H1 (cell line): ENCODE measurements around the gene AAK1. TPM values are rescaled to one million over a fixed set of nuclear protein-coding genes. Genes with fewer than 3 reads are reported as not detected.

Experiments used
- CEBPB ChIP-seq: IDR thresholded peaks from 2 replicates; pipeline ENCODE4 v1.6.1; 2012; ENCODE audit warnings: low read depth, low read length
- EP300 ChIP-seq, 2 experiments: IDR thresholded peaks; 1 replicate in 1 of 2; 2 replicates in 1 of 2; pipeline ENCODE4 v1.6.1; 2011 to 2012; ENCODE audit warnings: low read depth in 2 of 2, low read length in 2 of 2, mild to moderate bottlenecking in 2 of 2, borderline replicate concordance in 1 of 2, inconsistent platforms in 1 of 2, moderate library complexity in 1 of 2
- KDM1A ChIP-seq: fragments of 200-600, 300-600 bp; sonication (generic); IDR thresholded peaks from 2 replicates; pipeline ENCODE4 v1.7.1; 2016; ENCODE audit warnings: mild to moderate bottlenecking, low read length, borderline replicate concordance
- polyA plus RNA-seq, 7 experiments: library from polyadenylated mRNA; depleted of rRNA in 3 of 7; stranded (reverse) in 5 of 7; unstranded in 2 of 7; fragments of >200 nt in 5 of 7; fragments of 200-250 nt in 2 of 7; gene quantifications; 1 replicate in 5 of 7; 2 replicates in 1 of 7; 4 replicates in 1 of 7; pipeline versions ENCODE4 v1.2.1 to v1.2.3, GENCODE V29; 2011 to 2013; ENCODE audit warnings: missing spikeins in 2 of 7, mixed read lengths in 2 of 7
- total RNA-seq: library from RNA; stranded (reverse); fragmentation: NEBNext Ultra II Directional; extraction: Animal tissue kit (Norgen Biotek cat#: 25700); gene quantifications from 2 replicates; pipeline ENCODE4 v1.2.1, GENCODE V29; 2021
- TF ChIP-seq, protein P1 (sequence below): IDR thresholded peaks from 2 replicates; pipeline ENCODE4 v1.6.1; 2012; ENCODE audit warnings: low read length, inconsistent platforms

AAK1 gene
- total and polyA plus RNA-seq, 2 of the 8 experiments (the other 6 are each of a cell fraction or from before 2014, with no cell fraction given): 10.0 to 40.5 TPM

DNA sequence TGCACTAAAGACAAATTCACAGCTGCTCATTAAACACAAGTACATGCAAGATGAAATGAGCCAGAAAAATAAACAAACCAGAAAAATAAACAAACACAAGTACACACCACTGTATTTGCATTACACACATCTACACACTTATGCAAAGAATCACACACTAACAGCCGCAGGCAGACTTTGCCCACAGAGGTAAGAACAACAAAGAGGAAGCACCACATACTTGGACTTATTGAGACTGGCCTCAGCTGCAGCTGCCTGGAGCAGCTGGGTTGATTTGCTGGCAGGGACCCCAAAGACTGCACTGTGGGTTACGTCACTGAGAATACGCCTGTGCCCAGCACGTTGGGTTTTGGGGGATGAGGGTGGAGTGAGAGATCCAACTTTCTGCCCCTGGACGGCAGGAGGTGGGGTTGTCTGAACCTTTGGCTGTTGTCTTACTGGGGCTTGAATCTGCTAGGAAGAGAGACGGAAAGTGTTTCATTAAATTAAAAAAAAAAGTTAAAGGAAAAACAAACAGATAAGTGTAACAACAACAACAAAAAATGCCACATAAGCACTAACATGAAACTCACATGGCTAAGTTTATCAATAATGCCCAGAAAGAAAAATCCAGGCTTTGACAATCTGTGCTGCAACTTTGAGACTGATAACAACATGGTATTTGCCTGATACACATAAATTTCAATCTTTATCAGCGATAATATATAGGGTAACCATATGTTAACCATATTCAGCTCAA is 134.4 kb downstream of the AAK1 start (continued):
- TF ChIP-seq, protein P1, sequence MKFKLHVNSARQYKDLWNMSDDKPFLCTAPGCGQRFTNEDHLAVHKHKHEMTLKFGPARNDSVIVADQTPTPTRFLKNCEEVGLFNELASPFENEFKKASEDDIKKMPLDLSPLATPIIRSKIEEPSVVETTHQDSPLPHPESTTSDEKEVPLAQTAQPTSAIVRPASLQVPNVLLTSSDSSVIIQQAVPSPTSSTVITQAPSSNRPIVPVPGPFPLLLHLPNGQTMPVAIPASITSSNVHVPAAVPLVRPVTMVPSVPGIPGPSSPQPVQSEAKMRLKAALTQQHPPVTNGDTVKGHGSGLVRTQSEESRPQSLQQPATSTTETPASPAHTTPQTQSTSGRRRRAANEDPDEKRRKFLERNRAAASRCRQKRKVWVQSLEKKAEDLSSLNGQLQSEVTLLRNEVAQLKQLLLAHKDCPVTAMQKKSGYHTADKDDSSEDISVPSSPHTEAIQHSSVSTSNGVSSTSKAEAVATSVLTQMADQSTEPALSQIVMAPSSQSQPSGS: no peak
- TF ChIP-seq CEBPB (no peak), KDM1A (no peak), EP300 (IDR thresholded peaks at IDR 0.05; ENCODE audit: borderline replicate concordance in 1 of 2, low read depth in 2 of 2, low read length in 2 of 2) (no peak)
